HG03108 (cell line): ENCODE measurements around the gene GNAO1.

Experiments used
- ATAC-seq: cut with Tn5 transposase; IDR thresholded peaks from one replicate; pipeline ENCODE4 v1.9.1; 2021; ENCODE audit warnings: moderate library complexity; ENCODE audit not compliant: unreplicated experiment

Gene GNAO1

GRCh38 chr16:56328276-56329022, 137.2 kb downstream of the GNAO1 start:
- no peak for ATAC-seq

- no peak for ATAC-seq
Observed at GRCh38 chr16:56329887-56330286, 138.6 kb downstream of the GNAO1 start.

- ATAC-seq, result no peak
Observed at GRCh38 chr16:56330476-56330875, 139.2 kb downstream of the GNAO1 start.

- no peak for ATAC-seq
Observed at GRCh38 chr16:56331399-56331798, 140.1 kb downstream of the GNAO1 start.

GRCh38 chr16:56331915-56332314, 140.6 kb downstream of the GNAO1 start:
- ATAC-seq, result no peak

- no peak for ATAC-seq
Observed at GRCh38 chr16:56332464-56333079, 141.3 kb downstream of the GNAO1 start.

- ATAC-seq, result no peak
Observed at GRCh38 chr16:56334761-56335160, 143.5 kb downstream of the GNAO1 start.

- ATAC-seq, result no peak
Observed at GRCh38 chr16:56336071-56336688, 144.9 kb downstream of the GNAO1 start.

- no peak for ATAC-seq
Observed at GRCh38 chr16:56336711-56337110, 145.4 kb downstream of the GNAO1 start.

- ATAC-seq, result no peak
Observed at GRCh38 chr16:56337131-56337857, 146.0 kb downstream of the GNAO1 start.

- no peak for ATAC-seq
Observed at GRCh38 chr16:56337858-56338325, 146.6 kb downstream of the GNAO1 start.

- ATAC-seq, result no peak
Observed at GRCh38 chr16:56338566-56339318, 147.5 kb downstream of the GNAO1 start.

- no peak for ATAC-seq
Observed at GRCh38 chr16:56339431-56340195, 148.3 kb downstream of the GNAO1 start.

GRCh38 chr16:56340416-56340815, 149.1 kb downstream of the GNAO1 start:
- no peak for ATAC-seq

- no peak for ATAC-seq
Observed at GRCh38 chr16:56340864-56341365, 149.6 kb downstream of the GNAO1 start.

- ATAC-seq, result no peak
Observed at GRCh38 chr16:56341656-56342399, 150.5 kb downstream of the GNAO1 start.

GRCh38 chr16:56343661-56344517, 152.6 kb downstream of the GNAO1 start:
- ATAC-seq, result no peak
